ENCODE results near the gene TBXAS1. TPM values are rescaled to one million over a fixed set of nuclear protein-coding genes. Genes with fewer than 3 reads are reported as not detected.

Gene TBXAS1
- total RNA-seq, 4 donors from 2014 or later = 9.0 to 22.2 (median 14.6) TPM

DNA sequence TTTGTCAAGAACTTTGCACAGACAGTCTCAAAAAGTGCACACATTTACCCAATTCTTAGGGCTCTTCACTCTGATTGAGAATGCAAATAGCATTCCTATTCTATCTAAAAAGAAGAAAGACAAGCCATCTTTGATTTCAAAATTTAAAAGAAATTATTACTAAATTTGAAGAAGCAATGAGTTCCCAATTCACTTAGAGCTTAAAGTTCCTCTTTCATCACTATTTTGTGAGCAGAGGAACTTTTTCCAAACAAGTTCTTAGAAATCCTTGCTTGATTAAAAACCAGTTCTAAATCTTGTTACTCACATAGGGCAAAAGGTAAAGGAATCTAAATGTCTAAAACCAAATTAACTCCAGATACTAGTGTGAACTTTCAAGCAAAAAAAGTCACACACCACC, 56.4 kb downstream of the TBXAS1 start:
- in situ Hi-C loops (cut with MboI; ENCODE audit: low pct_ligation_motif_present in 1 of 4, low pct_unique_long_range_greater_than_20kb in 1 of 4, low sequenced_read_pairs in 3 of 4) = no loop called here
- intact Hi-C loops (cut with DNase I; ENCODE audit: low total_unique reads) = no loop called here
- no peaks in the 10 kb centered on the region for H3K9me3 ChIP-seq

DNA sequence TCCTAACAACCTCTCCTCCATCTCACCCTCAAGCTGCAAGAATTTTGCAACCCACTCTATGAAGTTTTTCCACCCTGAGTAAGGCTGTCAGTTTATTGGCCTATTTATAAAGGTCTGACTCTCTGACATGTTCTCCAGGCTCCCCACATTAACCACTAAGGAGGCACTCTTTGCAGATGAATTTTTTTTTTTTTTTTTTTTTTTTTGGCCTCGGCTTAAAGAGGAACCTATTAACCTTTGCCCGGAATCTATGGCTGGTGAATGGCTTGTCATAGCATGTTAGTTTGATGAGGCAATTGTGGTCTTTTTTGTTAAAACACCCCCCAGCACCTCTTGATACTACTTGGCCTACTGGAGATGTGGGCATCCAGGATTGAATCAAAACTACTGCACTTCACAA, 57.1 kb downstream of the TBXAS1 start:
- no peak overlapping the region for H3K4me3 ChIP-seq
- in situ Hi-C loops (cut with MboI; ENCODE audit: low pct_ligation_motif_present in 1 of 4, low pct_unique_long_range_greater_than_20kb in 1 of 4, low sequenced_read_pairs in 3 of 4) (no loop called here), intact Hi-C loops (cut with DNase I; ENCODE audit: low total_unique reads) (no loop called here)
- H3K27me3 ChIP-seq = no peaks in the 10 kb centered on the region
- DNase-seq = no peak
- 12 to 35% methylated on average over 2 of the region's 2 CpGs for WGBS, 2 donors (ENCODE audit: low coverage in 1 of 2)
- peaks cover 0 to 11% (median 0%) of the 10 kb centered on the region in 4 donors for H3K4me1 ChIP-seq
- no peak for TF ChIP-seq POLR2A (IDR thresholded peaks at IDR 0.05)
- TF ChIP-seq POLR2AphosphoS5 (IDR thresholded peaks at IDR 0.05) = no peak
- TF ChIP-seq, protein P1, sequence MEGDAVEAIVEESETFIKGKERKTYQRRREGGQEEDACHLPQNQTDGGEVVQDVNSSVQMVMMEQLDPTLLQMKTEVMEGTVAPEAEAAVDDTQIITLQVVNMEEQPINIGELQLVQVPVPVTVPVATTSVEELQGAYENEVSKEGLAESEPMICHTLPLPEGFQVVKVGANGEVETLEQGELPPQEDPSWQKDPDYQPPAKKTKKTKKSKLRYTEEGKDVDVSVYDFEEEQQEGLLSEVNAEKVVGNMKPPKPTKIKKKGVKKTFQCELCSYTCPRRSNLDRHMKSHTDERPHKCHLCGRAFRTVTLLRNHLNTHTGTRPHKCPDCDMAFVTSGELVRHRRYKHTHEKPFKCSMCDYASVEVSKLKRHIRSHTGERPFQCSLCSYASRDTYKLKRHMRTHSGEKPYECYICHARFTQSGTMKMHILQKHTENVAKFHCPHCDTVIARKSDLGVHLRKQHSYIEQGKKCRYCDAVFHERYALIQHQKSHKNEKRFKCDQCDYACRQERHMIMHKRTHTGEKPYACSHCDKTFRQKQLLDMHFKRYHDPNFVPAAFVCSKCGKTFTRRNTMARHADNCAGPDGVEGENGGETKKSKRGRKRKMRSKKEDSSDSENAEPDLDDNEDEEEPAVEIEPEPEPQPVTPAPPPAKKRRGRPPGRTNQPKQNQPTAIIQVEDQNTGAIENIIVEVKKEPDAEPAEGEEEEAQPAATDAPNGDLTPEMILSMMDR (IDR thresholded peaks at IDR 0.05) = no peak
- no peak for TF ChIP-seq EP300 (IDR thresholded peaks at IDR 0.05; ENCODE audit: low read depth)
- H3K27ac ChIP-seq = no peak overlapping the region
- no peaks in the 10 kb centered on the region for H3K9me3 ChIP-seq
- no peaks in the 10 kb centered on the region for H3K36me3 ChIP-seq

More for the DNA sequence above, 56.4 kb downstream of the TBXAS1 start:
- Histone ChIP-seq H3K4me1 (peaks cover 0 to 11% (median 0%) of the 10 kb centered on the region in 4 donors), H3K36me3 (no peaks in the 10 kb centered on the region), H3K27me3 (no peaks in the 10 kb centered on the region), H3K4me3 (no peak overlapping the region), H3K27ac (no peak overlapping the region)
- no peak for DNase-seq
- no peak for TF ChIP-seq EP300 (IDR thresholded peaks at IDR 0.05; ENCODE audit: low read depth)

DNA sequence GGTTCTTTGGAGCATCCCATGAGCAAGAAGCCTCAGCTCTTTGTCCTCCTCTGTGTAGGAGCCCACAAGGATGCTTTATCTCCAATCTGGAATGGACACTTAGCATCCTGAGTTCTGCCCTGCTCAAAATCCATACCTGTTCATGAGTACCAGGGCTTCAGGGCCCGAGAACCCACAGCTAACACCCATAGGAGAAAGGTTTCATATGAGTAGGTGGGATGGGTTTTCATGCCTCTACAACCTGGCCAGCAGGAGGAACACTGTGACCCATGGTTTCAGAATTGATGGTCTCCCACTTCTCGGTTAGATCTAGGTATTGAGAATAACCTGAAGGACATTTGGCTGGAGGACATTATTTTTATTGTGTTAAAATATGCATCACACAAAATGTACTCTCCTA, 57.8 kb downstream of the TBXAS1 start:
- in situ Hi-C loops (cut with MboI; ENCODE audit: low pct_ligation_motif_present in 1 of 4, low pct_unique_long_range_greater_than_20kb in 1 of 4, low sequenced_read_pairs in 3 of 4) = no loop called here
- Histone ChIP-seq H3K36me3 (no peaks in the 10 kb centered on the region), H3K9me3 (no peaks in the 10 kb centered on the region), H3K4me1 (peaks cover 0 to 11% (median 0%) of the 10 kb centered on the region in 4 donors), H3K27me3 (no peaks in the 10 kb centered on the region), H3K4me3 (no peak overlapping the region), H3K27ac (no peak overlapping the region)
- intact Hi-C loops (cut with DNase I; ENCODE audit: low total_unique reads) = no loop called here
- TF ChIP-seq POLR2AphosphoS5 (IDR thresholded peaks at IDR 0.05) = no peak
- TF ChIP-seq, protein P1 (IDR thresholded peaks at IDR 0.05) = no peak
- no peak for TF ChIP-seq POLR2A (IDR thresholded peaks at IDR 0.05)
- no peak for TF ChIP-seq EP300 (IDR thresholded peaks at IDR 0.05; ENCODE audit: low read depth)
- DNase-seq = no peak
- 50 to 93% methylated on average over 1 to 2 of the region's 2 CpGs for WGBS, 2 donors (ENCODE audit: low coverage in 1 of 2)

DNA sequence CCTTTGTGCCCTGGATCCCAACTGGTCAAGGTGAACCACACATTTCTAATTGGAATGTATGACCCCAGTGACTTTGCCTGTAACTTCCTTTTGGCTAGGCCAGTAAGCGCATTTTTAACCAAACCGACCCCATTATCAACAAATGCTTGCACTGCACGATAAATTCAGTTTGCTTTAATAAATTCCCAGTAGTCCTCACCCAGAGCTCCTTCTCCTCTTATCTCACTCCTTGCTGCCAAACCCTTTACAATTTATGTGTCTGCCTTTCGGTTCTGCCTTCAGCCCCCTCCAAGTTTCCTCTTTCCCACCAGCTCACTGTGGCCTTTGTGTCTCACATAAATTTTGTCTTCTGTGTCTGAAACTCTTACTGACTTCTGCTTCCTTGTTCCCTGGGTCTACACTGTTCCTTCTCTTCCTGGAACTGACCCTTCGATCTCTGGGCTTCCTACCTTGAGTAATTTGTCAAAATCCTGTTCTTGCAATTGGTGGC, 59.0 kb downstream of the TBXAS1 start:
- no peaks in the 10 kb centered on the region for H3K36me3 ChIP-seq
- TF ChIP-seq POLR2AphosphoS5 (IDR thresholded peaks at IDR 0.05) (no peak), POLR2A (IDR thresholded peaks at IDR 0.05) (no peak), EP300 (IDR thresholded peaks at IDR 0.05; ENCODE audit: low read depth) (no peak)
- TF ChIP-seq, protein P1 (IDR thresholded peaks at IDR 0.05) = no peak
- WGBS, 2 donors (ENCODE audit: low coverage in 1 of 2) = 72 to 78% methylated on average over 4 to 5 of the region's 5 CpGs
- H3K27ac ChIP-seq = no peak overlapping the region
- no peak overlapping the region for H3K4me3 ChIP-seq
- DNase-seq = no peak
- H3K9me3 ChIP-seq = no peaks in the 10 kb centered on the region
- peaks cover 0 to 11% (median 0%) of the 10 kb centered on the region in 4 donors for H3K4me1 ChIP-seq
- in situ Hi-C loops (cut with MboI; ENCODE audit: low pct_ligation_motif_present in 1 of 4, low pct_unique_long_range_greater_than_20kb in 1 of 4, low sequenced_read_pairs in 3 of 4) (no loop called here), intact Hi-C loops (cut with DNase I; ENCODE audit: low total_unique reads) (no loop called here)
- H3K27me3 ChIP-seq = no peaks in the 10 kb centered on the region

Data from transverse colon (tissue), 4 donors.